HepG2 (cell line): ENCODE data around the gene UBB. TPM values are rescaled to one million over a fixed set of nuclear protein-coding genes. Genes with fewer than 3 reads are reported as not detected.

Experiments
- ISL2 ChIP-seq: sonication (generic); formaldehyde crosslinking; IDR thresholded peaks from 2 replicates; pipeline ENCODE4 v1.5.0; 2020; ENCODE audit warnings: missing genetic modification reagents
- NR1H2 ChIP-seq: sonication (generic); formaldehyde crosslinking; IDR thresholded peaks from 2 replicates; pipeline ENCODE4 v1.8.1; 2022; ENCODE audit warnings: low read depth, missing genetic modification reagents, borderline replicate concordance
- NR2C2 ChIP-seq: sonication (generic); formaldehyde crosslinking; IDR thresholded peaks from 2 replicates; pipeline ENCODE4 v1.4.0; 2020; ENCODE audit warnings: missing genetic modification reagents, mild to moderate bottlenecking, moderate library complexity, borderline replicate concordance
- NR2F6 ChIP-seq, 2 experiments: IDR thresholded peaks; 2 replicates each; pipeline ENCODE4 v1.6.1; 2016; ENCODE audit warnings: antibody characterized with exemption in 1 of 2, mild to moderate bottlenecking in 1 of 2
- RAD51 ChIP-seq: fragments of 450-650 bp; IDR thresholded peaks from 2 replicates; pipeline ENCODE4 v1.6.1; 2016; ENCODE audit warnings: borderline replicate concordance
- SOX5 ChIP-seq: IDR thresholded peaks from 2 replicates; pipeline ENCODE4 v1.6.1; 2016; ENCODE audit warnings: borderline replicate concordance
- ZFYVE20 ChIP-seq: sonication (generic); formaldehyde crosslinking; IDR thresholded peaks from 2 replicates; pipeline ENCODE4 v1.8.0; 2023; ENCODE audit warnings: low read depth, mild to moderate bottlenecking, moderate library complexity, missing genetic modification reagents, borderline replicate concordance
- ZMYM4 ChIP-seq: sonication (generic); formaldehyde crosslinking; IDR thresholded peaks from 2 replicates; pipeline ENCODE4 v1.8.1; 2023; ENCODE audit warnings: mild to moderate bottlenecking, missing genetic modification reagents
- ZNF33B ChIP-seq: sonication (generic); formaldehyde crosslinking; IDR thresholded peaks from 2 replicates; pipeline ENCODE4 v1.5.1; 2020; ENCODE audit warnings: mild to moderate bottlenecking, missing genetic modification reagents
- ZNF672 ChIP-seq: sonication (generic); formaldehyde crosslinking; IDR thresholded peaks from 2 replicates; pipeline ENCODE4 v1.8.1; 2022; ENCODE audit warnings: missing genetic modification reagents
- ZNF816 ChIP-seq: sonication (generic); formaldehyde crosslinking; IDR thresholded peaks from 2 replicates; pipeline ENCODE4 v1.8.0; 2022; ENCODE audit warnings: missing genetic modification reagents, mild to moderate bottlenecking, borderline replicate concordance
- ZNF83 ChIP-seq: sonication (generic); formaldehyde crosslinking; IDR thresholded peaks from 2 replicates; pipeline ENCODE4 v1.4.0; 2020; ENCODE audit warnings: missing genetic modification reagents, mild to moderate bottlenecking, borderline replicate concordance
- polyA plus RNA-seq, 8 experiments: library from polyadenylated mRNA; depleted of rRNA in 3 of 8; stranded (reverse) in 7 of 8; unstranded in 1 of 8; fragments of >200 nt; fragmentation: Illumina TruSeq in 4 of 8; extraction: Trizol in 4 of 8; gene quantifications; 2 replicates each; pipeline versions ENCODE4 v1.2.1 to v1.2.3, GENCODE V29; 2011 to 2016; ENCODE audit warnings: low read depth in 4 of 8, missing spikeins in 1 of 8, mixed read lengths in 1 of 8; ENCODE audit not compliant: insufficient read depth in 1 of 8
- total RNA-seq, 5 experiments: library from RNA; depleted of rRNA; stranded (reverse); fragments of >200 nt; fragmentation: Illumina TruSeq; extraction: Trizol; gene quantifications; 2 replicates each; pipeline ENCODE4 v1.2.3, GENCODE V29; 2016; ENCODE audit warnings: low read depth in 1 of 5
- TF ChIP-seq, protein P1 (sequence below): sonication (generic); formaldehyde crosslinking; IDR thresholded peaks from 2 replicates; pipeline ENCODE4 v1.4.0; 2020; ENCODE audit warnings: missing genetic modification reagents
- TF ChIP-seq, protein P2 (sequence below), 2 experiments: fragments of 450-650 bp in 1 of 2; sonication (generic) in 1 of 2; formaldehyde crosslinking; IDR thresholded peaks; 2 replicates each; pipeline versions ENCODE4 v1.5.0 to v1.8.0; 2020 to 2022; ENCODE audit warnings: mild to moderate bottlenecking in 1 of 2, missing genetic modification reagents in 1 of 2
- TF ChIP-seq, protein P3 (sequence below), 2 experiments: sonication (generic) in 1 of 2; formaldehyde crosslinking in 1 of 2; IDR thresholded peaks; 2 replicates each; pipeline versions ENCODE4 v1.5.1 to v1.6.1; 2011 to 2020; ENCODE audit warnings: borderline replicate concordance in 1 of 2, low read depth in 1 of 2, low read length in 1 of 2, mild to moderate bottlenecking in 1 of 2, missing genetic modification reagents in 1 of 2, moderate library complexity in 1 of 2
- TF ChIP-seq, protein P4 (sequence below): sonication (generic); formaldehyde crosslinking; IDR thresholded peaks from 2 replicates; pipeline ENCODE4 v1.4.0; 2020; ENCODE audit warnings: missing genetic modification reagents, borderline replicate concordance
- TF ChIP-seq, protein P5 (sequence below): sonication (generic); formaldehyde crosslinking; IDR thresholded peaks from 2 replicates; pipeline ENCODE4 v1.5.1; 2020; ENCODE audit warnings: missing genetic modification reagents, mild to moderate bottlenecking, borderline replicate concordance

The UBB gene
- total and polyA plus RNA-seq, 2 of the 13 experiments (the other 11 are each of a cell fraction or from before 2014, with no cell fraction given), result 1,130 to 2,066 TPM

DNA sequence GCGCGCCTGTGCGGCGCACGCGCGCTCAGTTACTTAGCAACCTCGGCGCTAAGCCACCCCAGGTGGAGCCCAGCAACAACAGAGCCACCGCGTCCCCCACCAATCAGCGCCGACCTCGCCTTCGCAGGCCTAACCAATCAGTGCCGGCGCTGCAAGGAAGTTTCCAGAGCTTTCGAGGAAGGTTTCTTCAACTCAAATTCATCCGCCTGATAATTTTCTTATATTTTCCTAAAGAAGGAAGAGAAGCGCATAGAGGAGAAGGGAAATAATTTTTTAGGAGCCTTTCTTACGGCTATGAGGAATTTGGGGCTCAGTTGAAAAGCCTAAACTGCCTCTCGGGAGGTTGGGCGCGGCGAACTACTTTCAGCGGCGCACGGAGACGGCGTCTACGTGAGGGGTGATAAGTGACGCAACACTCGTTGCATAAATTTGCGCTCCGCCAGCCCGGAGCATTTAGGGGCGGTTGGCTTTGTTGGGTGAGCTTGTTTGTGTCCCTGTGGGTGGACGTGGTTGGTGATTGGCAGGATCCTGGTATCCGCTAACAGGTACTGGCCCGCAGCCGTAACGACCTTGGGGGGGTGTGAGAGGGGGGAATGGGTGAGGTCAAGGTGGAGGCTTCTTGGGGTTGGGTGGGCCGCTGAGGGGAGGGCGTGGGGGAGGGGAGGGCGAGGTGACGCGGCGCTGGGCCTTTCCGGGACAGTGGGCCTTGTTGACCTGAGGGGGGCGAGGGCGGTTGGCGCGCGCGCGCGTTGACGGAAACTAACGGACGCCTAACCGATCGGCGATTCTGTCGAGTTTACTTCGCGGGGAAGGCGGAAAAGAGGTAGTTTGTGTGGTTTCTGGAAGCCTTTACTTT, at the start of gene UBB (continued):
- TF ChIP-seq, protein P1, sequence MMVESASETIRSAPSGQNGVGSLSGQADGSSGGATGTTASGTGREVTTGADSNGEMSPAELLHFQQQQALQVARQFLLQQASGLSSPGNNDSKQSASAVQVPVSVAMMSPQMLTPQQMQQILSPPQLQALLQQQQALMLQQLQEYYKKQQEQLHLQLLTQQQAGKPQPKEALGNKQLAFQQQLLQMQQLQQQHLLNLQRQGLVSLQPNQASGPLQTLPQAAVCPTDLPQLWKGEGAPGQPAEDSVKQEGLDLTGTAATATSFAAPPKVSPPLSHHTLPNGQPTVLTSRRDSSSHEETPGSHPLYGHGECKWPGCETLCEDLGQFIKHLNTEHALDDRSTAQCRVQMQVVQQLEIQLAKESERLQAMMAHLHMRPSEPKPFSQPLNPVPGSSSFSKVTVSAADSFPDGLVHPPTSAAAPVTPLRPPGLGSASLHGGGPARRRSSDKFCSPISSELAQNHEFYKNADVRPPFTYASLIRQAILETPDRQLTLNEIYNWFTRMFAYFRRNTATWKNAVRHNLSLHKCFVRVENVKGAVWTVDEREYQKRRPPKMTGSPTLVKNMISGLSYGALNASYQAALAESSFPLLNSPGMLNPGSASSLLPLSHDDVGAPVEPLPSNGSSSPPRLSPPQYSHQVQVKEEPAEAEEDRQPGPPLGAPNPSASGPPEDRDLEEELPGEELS (CRISPR knock-in tag), result peak; percentile 76
- TF ChIP-seq SOX5 (CRISPR knock-in tag) (peak; percentile 49; the same call in 1 of the 2 replicates), ISL2 (CRISPR knock-in tag) (0 out of 2 replicates have a peak, but pooled peaks have one; percentile 54), NR1H2 (CRISPR knock-in tag) (no peak), ZNF83 (CRISPR knock-in tag) (no peak), ZFYVE20 (CRISPR knock-in tag) (no peak), NR2C2 (CRISPR knock-in tag) (peak; percentile 57), RAD51 (no peak), ZNF33B (peak; percentile 21; the same call in 1 of the 2 replicates), NR2F6 (IDR thresholded peaks at IDR 0.05) (peak; percentile 61; the same call in 1 of the 2 replicates), NR2F6 (CRISPR knock-in tag; IDR thresholded peaks at IDR 0.05) (no peak; the same call in 1 of the 2 replicates), ZNF816 (CRISPR knock-in tag) (peak; percentile 94), ZMYM4 (CRISPR knock-in tag) (peak; percentile 95), ZNF672 (CRISPR knock-in tag) (no peak)
- TF ChIP-seq, protein P2, sequence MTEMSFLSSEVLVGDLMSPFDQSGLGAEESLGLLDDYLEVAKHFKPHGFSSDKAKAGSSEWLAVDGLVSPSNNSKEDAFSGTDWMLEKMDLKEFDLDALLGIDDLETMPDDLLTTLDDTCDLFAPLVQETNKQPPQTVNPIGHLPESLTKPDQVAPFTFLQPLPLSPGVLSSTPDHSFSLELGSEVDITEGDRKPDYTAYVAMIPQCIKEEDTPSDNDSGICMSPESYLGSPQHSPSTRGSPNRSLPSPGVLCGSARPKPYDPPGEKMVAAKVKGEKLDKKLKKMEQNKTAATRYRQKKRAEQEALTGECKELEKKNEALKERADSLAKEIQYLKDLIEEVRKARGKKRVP (CRISPR knock-in tag; IDR thresholded peaks at IDR 0.05), result peak; percentile 18 to 94; a peak in 3 of 4 replicates
- TF ChIP-seq, protein P3, sequence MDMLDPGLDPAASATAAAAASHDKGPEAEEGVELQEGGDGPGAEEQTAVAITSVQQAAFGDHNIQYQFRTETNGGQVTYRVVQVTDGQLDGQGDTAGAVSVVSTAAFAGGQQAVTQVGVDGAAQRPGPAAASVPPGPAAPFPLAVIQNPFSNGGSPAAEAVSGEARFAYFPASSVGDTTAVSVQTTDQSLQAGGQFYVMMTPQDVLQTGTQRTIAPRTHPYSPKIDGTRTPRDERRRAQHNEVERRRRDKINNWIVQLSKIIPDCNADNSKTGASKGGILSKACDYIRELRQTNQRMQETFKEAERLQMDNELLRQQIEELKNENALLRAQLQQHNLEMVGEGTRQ (IDR thresholded peaks at IDR 0.05; ENCODE audit: low read depth, low read length), result no peak
- TF ChIP-seq, protein P3 (CRISPR knock-in tag; IDR thresholded peaks at IDR 0.05; ENCODE audit: borderline replicate concordance), result no peak; the same call in 1 of the 2 replicates
- TF ChIP-seq, protein P4, sequence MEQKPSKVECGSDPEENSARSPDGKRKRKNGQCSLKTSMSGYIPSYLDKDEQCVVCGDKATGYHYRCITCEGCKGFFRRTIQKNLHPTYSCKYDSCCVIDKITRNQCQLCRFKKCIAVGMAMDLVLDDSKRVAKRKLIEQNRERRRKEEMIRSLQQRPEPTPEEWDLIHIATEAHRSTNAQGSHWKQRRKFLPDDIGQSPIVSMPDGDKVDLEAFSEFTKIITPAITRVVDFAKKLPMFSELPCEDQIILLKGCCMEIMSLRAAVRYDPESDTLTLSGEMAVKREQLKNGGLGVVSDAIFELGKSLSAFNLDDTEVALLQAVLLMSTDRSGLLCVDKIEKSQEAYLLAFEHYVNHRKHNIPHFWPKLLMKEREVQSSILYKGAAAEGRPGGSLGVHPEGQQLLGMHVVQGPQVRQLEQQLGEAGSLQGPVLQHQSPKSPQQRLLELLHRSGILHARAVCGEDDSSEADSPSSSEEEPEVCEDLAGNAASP, result 0 out of 2 replicates have a peak, but pooled peaks have one; percentile 35
- TF ChIP-seq, protein P5, sequence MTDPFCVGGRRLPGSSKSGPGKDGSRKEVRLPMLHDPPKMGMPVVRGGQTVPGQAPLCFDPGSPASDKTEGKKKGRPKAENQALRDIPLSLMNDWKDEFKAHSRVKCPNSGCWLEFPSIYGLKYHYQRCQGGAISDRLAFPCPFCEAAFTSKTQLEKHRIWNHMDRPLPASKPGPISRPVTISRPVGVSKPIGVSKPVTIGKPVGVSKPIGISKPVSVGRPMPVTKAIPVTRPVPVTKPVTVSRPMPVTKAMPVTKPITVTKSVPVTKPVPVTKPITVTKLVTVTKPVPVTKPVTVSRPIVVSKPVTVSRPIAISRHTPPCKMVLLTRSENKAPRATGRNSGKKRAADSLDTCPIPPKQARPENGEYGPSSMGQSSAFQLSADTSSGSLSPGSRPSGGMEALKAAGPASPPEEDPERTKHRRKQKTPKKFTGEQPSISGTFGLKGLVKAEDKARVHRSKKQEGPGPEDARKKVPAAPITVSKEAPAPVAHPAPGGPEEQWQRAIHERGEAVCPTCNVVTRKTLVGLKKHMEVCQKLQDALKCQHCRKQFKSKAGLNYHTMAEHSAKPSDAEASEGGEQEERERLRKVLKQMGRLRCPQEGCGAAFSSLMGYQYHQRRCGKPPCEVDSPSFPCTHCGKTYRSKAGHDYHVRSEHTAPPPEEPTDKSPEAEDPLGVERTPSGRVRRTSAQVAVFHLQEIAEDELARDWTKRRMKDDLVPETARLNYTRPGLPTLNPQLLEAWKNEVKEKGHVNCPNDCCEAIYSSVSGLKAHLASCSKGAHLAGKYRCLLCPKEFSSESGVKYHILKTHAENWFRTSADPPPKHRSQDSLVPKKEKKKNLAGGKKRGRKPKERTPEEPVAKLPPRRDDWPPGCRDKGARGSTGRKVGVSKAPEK (CRISPR knock-in tag), result no peak
